Dermis lymphatic vessel endothelial cell (primary cell): ENCODE results near the gene SMIM20. TPM values are rescaled to one million over a fixed set of nuclear protein-coding genes. Genes with fewer than 3 reads are reported as not detected.

Experiments used
- total RNA-seq: library from RNA; depleted of rRNA; stranded (reverse); fragments of >200 nt; gene quantifications from 2 replicates; pipeline ENCODE4 v1.2.1, GENCODE V29; 2014

Gene SMIM20
- 15.0 and 20.7 TPM in 2 replicates for total RNA-seq

GRCh38 chr4:25913851-25914669 lies at the start of gene SMIM20:
Gene SMIM20 (plus strand): TSS chr4:25914220. CDS start chr4:25914314, 94 bp downstream.

Other genes starting within 250 kb of the SMIM20 start
- 43.9 and 77.2 TPM in 2 replicates for gene SEL1L3, start 51.2 kb upstream of the SMIM20 start, total RNA-seq